ENCODE measurements around the gene ACTR3C. TPM values are rescaled to one million over a fixed set of nuclear protein-coding genes. Genes with fewer than 3 reads are reported as not detected.
"Not testable (repeated sequence)": the region's sequence is repeated elsewhere in the genome, so short reads cannot be mapped to it uniquely, and the experiment has no call there.

Gene ACTR3C
- total and polyA plus RNA-seq, 2 donors from 2014 or later: 15.8 to 31.6 TPM

DNA sequence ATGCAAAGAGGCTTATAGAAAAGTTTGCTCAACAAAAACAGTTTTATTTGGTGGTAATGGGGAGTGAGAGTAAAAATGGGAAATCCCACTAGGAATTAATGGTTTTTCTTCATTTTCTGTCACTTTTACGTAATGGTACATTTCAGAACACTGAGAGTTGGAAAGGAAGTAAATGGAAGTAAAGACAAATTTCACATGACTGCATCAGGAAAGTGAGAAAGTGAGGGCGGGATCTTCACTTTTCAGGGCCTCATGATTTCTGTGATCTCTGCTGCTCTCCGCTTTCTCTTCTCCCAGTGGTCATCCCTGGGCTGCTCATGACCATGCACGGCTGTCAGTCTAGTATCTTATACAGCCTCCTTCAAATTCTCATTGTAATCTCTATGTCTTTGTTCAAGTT, 117.5 kb downstream of the ACTR3C start:
- H3K9ac ChIP-seq (ENCODE audit: low read length in 3 of 3); H3K9me3 ChIP-seq (ENCODE audit: control insufficient read depth in 2 of 3, insufficient read depth in 1 of 3, low read length in 3 of 3); H3K36me3 ChIP-seq (ENCODE audit: control insufficient read depth in 2 of 3, insufficient read depth in 3 of 3, low read length in 3 of 3); DNase-seq; FAIRE-seq; H3K27ac ChIP-seq (ENCODE audit: low read depth in 2 of 2, low read length in 2 of 2); H3K27me3 ChIP-seq (ENCODE audit: control insufficient read depth, insufficient read depth, low read length); intact Hi-C loops (cut with DNase I); H3K4me3 ChIP-seq (ENCODE audit: low read length in 3 of 3); H3K4me1 ChIP-seq (ENCODE audit: control insufficient read depth in 2 of 3, insufficient read depth in 2 of 3, low read depth in 1 of 3, low read length in 3 of 3): not testable (repeated sequence)

DNA sequence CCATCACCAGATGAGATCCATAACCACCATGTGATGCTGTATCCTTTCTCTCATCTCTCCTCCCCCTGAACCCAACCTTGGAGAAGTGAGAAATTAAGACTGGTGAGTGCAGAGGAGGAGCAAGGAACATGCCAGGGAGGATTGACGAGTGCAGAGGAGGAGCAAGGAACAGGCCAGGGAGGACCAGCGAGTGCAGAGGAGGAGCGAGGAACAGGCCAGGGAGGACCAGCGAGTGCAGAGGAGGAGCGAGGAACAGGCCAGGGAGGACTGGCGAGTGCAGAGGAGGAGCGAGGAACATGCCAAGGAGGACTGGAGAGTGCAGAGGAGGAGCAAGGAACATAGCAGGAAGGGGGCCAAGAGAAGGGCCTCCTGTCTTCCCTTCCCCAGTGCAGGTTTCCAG, 118.8 kb downstream of the ACTR3C start:
- H3K4me1 ChIP-seq (ENCODE audit: control insufficient read depth in 2 of 3, insufficient read depth in 2 of 3, low read depth in 1 of 3, low read length in 3 of 3); H3K9ac ChIP-seq (ENCODE audit: low read length in 3 of 3); FAIRE-seq; H3K9me3 ChIP-seq (ENCODE audit: control insufficient read depth in 2 of 3, insufficient read depth in 1 of 3, low read length in 3 of 3); H3K4me3 ChIP-seq (ENCODE audit: low read length in 3 of 3); H3K36me3 ChIP-seq (ENCODE audit: control insufficient read depth in 2 of 3, insufficient read depth in 3 of 3, low read length in 3 of 3); intact Hi-C loops (cut with DNase I); H3K27ac ChIP-seq (ENCODE audit: low read depth in 2 of 2, low read length in 2 of 2); DNase-seq; H3K27me3 ChIP-seq (ENCODE audit: control insufficient read depth, insufficient read depth, low read length): not testable (repeated sequence)

- DNase-seq; intact Hi-C loops (cut with DNase I); H3K36me3 ChIP-seq (ENCODE audit: control insufficient read depth in 2 of 3, insufficient read depth in 3 of 3, low read length in 3 of 3); H3K4me3 ChIP-seq (ENCODE audit: low read length in 3 of 3); H3K27me3 ChIP-seq (ENCODE audit: control insufficient read depth, insufficient read depth, low read length); H3K27ac ChIP-seq (ENCODE audit: low read depth in 2 of 2, low read length in 2 of 2); H3K4me1 ChIP-seq (ENCODE audit: control insufficient read depth in 2 of 3, insufficient read depth in 2 of 3, low read depth in 1 of 3, low read length in 3 of 3); H3K9me3 ChIP-seq (ENCODE audit: control insufficient read depth in 2 of 3, insufficient read depth in 1 of 3, low read length in 3 of 3); H3K9ac ChIP-seq (ENCODE audit: low read length in 3 of 3); FAIRE-seq: not testable (repeated sequence)
These were observed 120.5 kb downstream of the ACTR3C start for GRCh38 chr7:150202894-150203293.

Other genes starting within 250 kb of the ACTR3C start
- 17.1 TPM for gene LRRC61, start 190 bp downstream of the ACTR3C start, total RNA-seq
- 23.2 TPM for gene LRRC61, start 190 bp downstream of the ACTR3C start, polyA plus RNA-seq (ENCODE audit: insufficient read depth, low read depth, low replicate concordance)
- gene RARRES2, start 18.1 kb upstream of the ACTR3C start, total RNA-seq: 104 TPM
- 475 TPM for gene RARRES2, start 18.1 kb upstream of the ACTR3C start, polyA plus RNA-seq (ENCODE audit: insufficient read depth, low read depth, low replicate concordance)
- gene REPIN1, start 45.3 kb upstream of the ACTR3C start, total RNA-seq: 95.8 TPM
- 53.7 TPM for gene REPIN1, start 45.3 kb upstream of the ACTR3C start, polyA plus RNA-seq (ENCODE audit: insufficient read depth, low read depth, low replicate concordance)
- gene ZNF775, start 55.8 kb upstream of the ACTR3C start, total RNA-seq: 3.7 TPM
- gene ZNF775, start 55.8 kb upstream of the ACTR3C start, polyA plus RNA-seq (ENCODE audit: insufficient read depth, low read depth, low replicate concordance): 5.2 TPM
- gene GIMAP8, start 127.1 kb upstream of the ACTR3C start, total RNA-seq: 24.3 TPM
- 10.2 TPM for gene GIMAP8, start 127.1 kb upstream of the ACTR3C start, polyA plus RNA-seq (ENCODE audit: insufficient read depth, low read depth, low replicate concordance)
- 43.6 TPM for gene GIMAP7, start 191.3 kb upstream of the ACTR3C start, total RNA-seq
- gene GIMAP7, start 191.3 kb upstream of the ACTR3C start, polyA plus RNA-seq (ENCODE audit: insufficient read depth, low read depth, low replicate concordance): 36.0 TPM
- gene GIMAP4, start 243.8 kb upstream of the ACTR3C start, total RNA-seq: 61.4 TPM
- gene GIMAP4, start 243.8 kb upstream of the ACTR3C start, polyA plus RNA-seq (ENCODE audit: insufficient read depth, low read depth, low replicate concordance): 28.9 TPM